IMR-90 (cell line): ENCODE data around the gene ZC3H12D. TPM values are rescaled to one million over a fixed set of nuclear protein-coding genes. Genes with fewer than 3 reads are reported as not detected.

ENCODE experiments used
- ATAC-seq: fragments of 200-7000 bp; cut with Tn5 transposase; 2 replicates; pipeline ENCODE4 v1.9.1; 2020; ENCODE audit warnings: low read depth, mild to moderate bottlenecking, moderate library complexity
- BruUV-seq: library from RNA; stranded (reverse); fragments of 400-500 nt; replicated peaks from 2 replicates; lab custom pipeline; 2021; lab: Mats Ljungman, UMichigan
- CTCF ChIA-PET: fragments of 300-600 bp; formaldehyde crosslinking; extraction: SDS; loops from one replicate; lab custom pipeline; 2021; ENCODE audit warnings: antibody characterized with exemption; lab: Yijun Ruan, JAX
- POLR2A ChIA-PET: fragments of 300-600 bp; sonication (Branson Sonifier 250); formaldehyde crosslinking; loops from one replicate; lab custom pipeline; 2022; ENCODE audit warnings: antibody characterized with exemption; ENCODE audit not compliant: unreplicated experiment; lab: Charles Lee
- DNase-seq: peaks from one replicate; pipeline ENCODE4 v3.0.0; 2013
- H2AFZ ChIP-seq: replicated peaks from 2 replicates; pipeline ENCODE3; 2013; ENCODE audit warnings: low read length, mild to moderate bottlenecking; ENCODE audit not compliant: poor library complexity
- H2AK5ac ChIP-seq: 2 replicates; pipeline ENCODE4 v1.6.1; 2013; ENCODE audit warnings: low read depth, low read length, inconsistent platforms
- H2AK9ac ChIP-seq: replicated peaks from 2 replicates; pipeline ENCODE3; 2013; ENCODE audit warnings: mild to moderate bottlenecking, low read depth, low read length, moderate library complexity; ENCODE audit not compliant: poor library complexity
- H2BK120ac ChIP-seq: 2 replicates; pipeline ENCODE4 v1.6.1; 2013; ENCODE audit warnings: low read depth, low read length, inconsistent platforms
- H2BK15ac ChIP-seq: 3 replicates; pipeline ENCODE4 v1.6.1; 2013; ENCODE audit warnings: low read depth, low read length, inconsistent platforms
- H2BK20ac ChIP-seq: 2 replicates; pipeline ENCODE4 v1.6.1; 2013; ENCODE audit warnings: low read depth, mild to moderate bottlenecking, inconsistent platforms, low read length, moderate library complexity
- H2BK5ac ChIP-seq: 2 replicates; pipeline ENCODE4 v1.6.1; 2013; ENCODE audit warnings: mild to moderate bottlenecking, low read depth, low read length, inconsistent platforms; ENCODE audit not compliant: poor library complexity, severe bottlenecking
- H3K14ac ChIP-seq: replicated peaks from 2 replicates; pipeline ENCODE4 v1.6.1; 2013; ENCODE audit warnings: low read depth, low read length, inconsistent platforms
- H3K18ac ChIP-seq: 2 replicates; pipeline ENCODE4 v1.6.1; 2013; ENCODE audit warnings: low read depth, low read length, control low read depth
- H3K23ac ChIP-seq: 2 replicates; pipeline ENCODE4 v1.6.1; 2013; ENCODE audit warnings: low read depth, low read length, inconsistent platforms
- H3K27ac ChIP-seq: 2 replicates; pipeline ENCODE4 v1.5.1; 2013; ENCODE audit warnings: mild to moderate bottlenecking, control low read depth, low read length; ENCODE audit not compliant: insufficient read depth
- H3K27me3 ChIP-seq: 2 replicates; pipeline ENCODE4 v1.6.1; 2013; ENCODE audit warnings: low read length; ENCODE audit not compliant: control insufficient read depth, insufficient read depth
- H3K36me3 ChIP-seq: 2 replicates; pipeline ENCODE4 v1.6.1; 2013; ENCODE audit warnings: low read length, mixed read lengths; ENCODE audit not compliant: control insufficient read depth, insufficient read depth
- H3K4ac ChIP-seq: 2 replicates; pipeline ENCODE4 v1.6.1; 2013; ENCODE audit warnings: low read depth, low read length, inconsistent platforms
- H3K4me1 ChIP-seq: 2 replicates; pipeline ENCODE4 v1.6.1; 2013; ENCODE audit warnings: low read length, mixed read lengths; ENCODE audit not compliant: control insufficient read depth, insufficient read depth
- H3K4me2 ChIP-seq: 2 replicates; pipeline ENCODE4 v1.6.1; 2013; ENCODE audit warnings: low read depth, mild to moderate bottlenecking, control low read depth, low read length, moderate library complexity
- H3K4me3 ChIP-seq: 2 replicates; pipeline ENCODE4 v1.5.1; 2013; ENCODE audit warnings: low read depth, mild to moderate bottlenecking, control low read depth, low read length, moderate library complexity; ENCODE audit not compliant: insufficient read depth
- H3K56ac ChIP-seq: 2 replicates; pipeline ENCODE4 v1.6.1; 2013; ENCODE audit warnings: low read length, inconsistent platforms; ENCODE audit not compliant: insufficient read depth; ENCODE audit errors: extremely low read depth
- H3K79me1 ChIP-seq, 2 experiments: 2 replicates each; pipeline ENCODE4 v1.6.1; 2013; ENCODE audit warnings: low read length in 2 of 2, inconsistent platforms in 1 of 2, low read depth in 1 of 2
- H3K9ac ChIP-seq: 2 replicates; pipeline ENCODE4 v1.6.1; 2013; ENCODE audit warnings: low read depth, low read length, control low read depth
- H3K9me1 ChIP-seq: 2 replicates; pipeline ENCODE4 v1.6.1; 2013; ENCODE audit warnings: low read length, inconsistent platforms; ENCODE audit not compliant: insufficient read depth
- H3K9me3 ChIP-seq: 2 replicates; pipeline ENCODE4 v1.6.1; 2013; ENCODE audit warnings: low read length; ENCODE audit not compliant: control insufficient read depth, insufficient read depth
- H4K20me1 ChIP-seq: 2 replicates; pipeline ENCODE4 v1.6.1; 2013; ENCODE audit warnings: low read length, inconsistent platforms; ENCODE audit not compliant: insufficient read depth
- H4K5ac ChIP-seq: 2 replicates; pipeline ENCODE4 v1.6.1; 2013; ENCODE audit warnings: mild to moderate bottlenecking, low read depth, low read length, control low read depth
- H4K8ac ChIP-seq, 2 experiments: 2 replicates each; pipeline ENCODE4 v1.6.1; 2013; ENCODE audit warnings: low read depth in 2 of 2, low read length in 2 of 2, control low read depth in 1 of 2, inconsistent platforms in 1 of 2
- H4K91ac ChIP-seq: 2 replicates; pipeline ENCODE4 v1.6.1; 2013; ENCODE audit warnings: low read depth, low read length, inconsistent platforms; ENCODE audit not compliant: insufficient read depth
- BHLHE40 ChIP-seq: fragments of 150-350 bp; IDR thresholded peaks from 2 replicates; pipeline ENCODE4 v1.6.1; 2016; ENCODE audit warnings: mild to moderate bottlenecking, low read depth, low read length
- CEBPB ChIP-seq: IDR thresholded peaks from 2 replicates; pipeline ENCODE4 v1.6.1; 2012; ENCODE audit warnings: low read depth, low read length, improper control_type of control experiment
- CHD1 ChIP-seq: IDR thresholded peaks from 2 replicates; pipeline ENCODE4 v1.6.1; 2012; ENCODE audit warnings: low read depth, low read length, improper control_type of control experiment
- FOS ChIP-seq: fragments of 150-350 bp; IDR thresholded peaks from 2 replicates; pipeline ENCODE4 v1.6.1; 2016; ENCODE audit warnings: low read depth, low read length
- MAFK ChIP-seq: IDR thresholded peaks from 2 replicates; pipeline ENCODE4 v1.6.1; 2012; ENCODE audit warnings: low read depth, low read length, improper control_type of control experiment
- MAZ ChIP-seq: IDR thresholded peaks from 2 replicates; pipeline ENCODE4 v1.6.1; 2012; ENCODE audit warnings: low read depth, mild to moderate bottlenecking, low read length, improper control_type of control experiment, moderate library complexity, borderline replicate concordance
- MXI1 ChIP-seq: IDR thresholded peaks from 2 replicates; pipeline ENCODE4 v1.6.1; 2012; ENCODE audit warnings: low read depth, mild to moderate bottlenecking, low read length, moderate library complexity, borderline replicate concordance
- NFE2L2 ChIP-seq: fragments of 150-350 bp; IDR thresholded peaks from 2 replicates; pipeline ENCODE4 v1.6.1; 2016; ENCODE audit warnings: low read depth, mild to moderate bottlenecking, low read length
- RAD21 ChIP-seq: IDR thresholded peaks from 2 replicates; pipeline ENCODE4 v1.6.1; 2012; ENCODE audit warnings: low read length, improper control_type of control experiment
- RCOR1 ChIP-seq: IDR thresholded peaks from 2 replicates; pipeline ENCODE4 v1.6.1; 2012; ENCODE audit warnings: mild to moderate bottlenecking, low read length, improper control_type of control experiment; ENCODE audit not compliant: insufficient replicate concordance
- SMC3 ChIP-seq: fragments of 150-350 bp; IDR thresholded peaks from 2 replicates; pipeline ENCODE4 v1.6.1; 2016; ENCODE audit warnings: low read depth, mild to moderate bottlenecking, antibody characterized with exemption, low read length, moderate library complexity
- USF2 ChIP-seq: fragments of 150-350 bp; IDR thresholded peaks from 2 replicates; pipeline ENCODE4 v1.6.1; 2017; ENCODE audit warnings: mild to moderate bottlenecking, antibody characterized with exemption, low read length, low read depth
- WGBS, 2 experiments: methylation state at CpG; one replicate each; pipeline versions ENCODE4 v1.1.5 to v1.1.7; 2013; ENCODE audit warnings: missing lambda C conversion rate in 2 of 2; ENCODE audit not compliant: insufficient read length in 1 of 2; ENCODE audit errors: extremely low coverage in 2 of 2; 5-methylcytosine and 5-hydroxymethylcytosine counted together
- dilution Hi-C: fragments of 300-500 bp; cut with HindIII; formaldehyde crosslinking; loops from one replicate; pipeline ENCODE4 v1.14.3; 2018; ENCODE audit warnings: low sequenced_read_pairs; ENCODE audit not compliant: unreplicated experiment
- in situ Hi-C: fragments of 300-500 bp; cut with MboI; formaldehyde crosslinking; loops from 3 replicates; pipeline ENCODE4 v1.14.3; 2019; ENCODE audit warnings: low sequenced_read_pairs, inconsistent platforms, mixed read lengths
- intact Hi-C: fragments of 100-400 bp; cut with micrococcal nuclease; formaldehyde crosslinking; loops from 2 replicates; pipeline ENCODE4 v1.10.0; 2022
- polyA plus RNA-seq, 3 experiments: library from polyadenylated mRNA; depleted of rRNA; stranded (reverse); fragments of >200 nt; gene quantifications; 2 replicates each; pipeline ENCODE4 v1.2.3, GENCODE V29; 2012; ENCODE audit warnings: low replicate concordance in 1 of 3
- total RNA-seq: library from RNA; depleted of rRNA; stranded (reverse); fragments of >200 nt; gene quantifications from 2 replicates; pipeline ENCODE4 v1.2.3, GENCODE V29; 2012

The ZC3H12D gene
- total and polyA plus RNA-seq, 2 of the 4 experiments (the other 2 are of a cell fraction), result under 0.01 to 0.12 TPM

- CTCF ChIA-PET, result interaction anchor here (1.4 kb wide), 1 partner anchor 13 kb away, joined by 5 read pairs; no protein-coding TSS in a partner anchor
- H3K14ac ChIP-seq, result no peak overlapping the region
- no TSS peak for BruUV-seq
- no peak overlapping the region for H2BK120ac ChIP-seq
- TF ChIP-seq SMC3 (no peak), USF2 (no peak), RAD21 (no peak), BHLHE40 (no peak), MAFK (no peak), MAZ (no peak), CHD1 (no peak), CEBPB (no peak), RCOR1 (no peak), FOS (no peak), NFE2L2 (no peak), MXI1 (no peak)
- no peak overlapping the region for H4K8ac ChIP-seq
- H3K4me1 ChIP-seq, result no peaks in the 10 kb centered on the region
- H3K9me3 ChIP-seq, result no peaks in the 10 kb centered on the region
- 71% methylated on average over 10 of the region's 30 CpGs; no CpG with 5 or more reads in 1 of the 2 experiments for WGBS, 2 experiments
- H3K4me2 ChIP-seq, result no peak overlapping the region
- no peaks in the 10 kb centered on the region for H3K79me1 ChIP-seq
- in situ Hi-C loops (no loop called here), intact Hi-C loops (no loop called here), dilution Hi-C loops (no loop called here)
- ATAC-seq (no peak), DNase-seq (no peak)
- H2BK15ac ChIP-seq, result no peak overlapping the region
- H3K18ac ChIP-seq, result no peak overlapping the region
- H2AK9ac ChIP-seq, result no peak overlapping the region
- no peak overlapping the region for H3K9ac ChIP-seq
- no peak overlapping the region for H2AFZ ChIP-seq
- no peaks in the 10 kb centered on the region for H3K9me1 ChIP-seq
- H3K23ac ChIP-seq, result no peak overlapping the region
- no peak overlapping the region for H2BK20ac ChIP-seq
- no peak overlapping the region for H3K4ac ChIP-seq
- H3K27ac ChIP-seq, result no peak overlapping the region
- peaks cover 22% of the 10 kb centered on the region for H3K27me3 ChIP-seq
- H4K20me1 ChIP-seq, result no peaks in the 10 kb centered on the region
- no peak overlapping the region for H2AK5ac ChIP-seq
- no peak overlapping the region for H2BK5ac ChIP-seq
- no peaks in the 10 kb centered on the region for H3K36me3 ChIP-seq
- POLR2A ChIA-PET, result no interaction called here
- no peak overlapping the region for H3K56ac ChIP-seq
- H3K4me3 ChIP-seq, result no peak overlapping the region
- no peak overlapping the region for H4K91ac ChIP-seq
- H4K5ac ChIP-seq, result no peak overlapping the region
Measured at GRCh38 chr6:149474108-149474935, 10.5 kb downstream of the ZC3H12D start.
